Measurements from ENCODE around the gene PRDM13. TPM values are rescaled to one million over a fixed set of nuclear protein-coding genes. Genes with fewer than 3 reads are reported as not detected.

PRDM13 gene
- total and polyA plus RNA-seq, 10 of the 15 experiments (the other 5 are each of a cell fraction or from before 2014, with no cell fraction given) = 0.02 to 0.15 (median 0.03) TPM; not detected in 6

DNA sequence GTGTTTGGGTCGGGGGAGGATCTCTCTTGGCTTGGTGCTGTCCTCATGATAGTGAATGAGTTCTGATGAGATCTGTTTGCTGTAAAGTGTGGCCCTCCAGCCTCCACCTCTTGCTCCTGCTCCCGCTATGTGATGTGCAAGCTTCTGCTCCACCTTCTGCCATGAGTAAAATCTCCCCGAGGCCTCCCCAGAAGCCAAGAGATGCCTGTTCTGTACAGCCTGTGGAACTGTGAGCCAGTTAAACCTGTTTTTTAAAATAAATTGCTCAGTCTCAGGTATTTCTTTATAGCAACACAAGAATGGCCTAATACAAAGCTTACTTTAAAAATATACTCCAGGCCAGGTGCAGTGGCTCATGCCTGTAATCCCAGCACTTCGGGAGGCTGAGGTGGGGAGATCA is 26.9 kb upstream of the PRDM13 start:
- 32% methylated on average over 4 of the region's 4 CpGs for WGBS (ENCODE audit: insufficient coverage, insufficient replicate concordance, low lambda C conversion rate, missing lambda C conversion rate)
- no peaks in the 10 kb centered on the region for H4K20me1 ChIP-seq (ENCODE audit: control insufficient read depth, insufficient read depth)
- FAIRE-seq (no peak), ATAC-seq (no peak), DNase-seq (ENCODE audit: low read depth, low spot score) (no peak)
- H3K4me3 ChIP-seq = no peak overlapping the region
- no peak overlapping the region for H2AFZ ChIP-seq (ENCODE audit: control insufficient read depth, low read depth, low read length)
- in situ Hi-C loops (cut with MboI) (no loop called here), intact Hi-C loops (cut with micrococcal nuclease; ENCODE audit: unreplicated experiment) (no loop called here)
- SMC1A ChIA-PET (ENCODE audit: uncharacterized antibody, unreplicated experiment) = no interaction called here
- H3K79me2 ChIP-seq (ENCODE audit: control insufficient read depth, insufficient read depth, low read length) = no peaks in the 10 kb centered on the region
- no peak overlapping the region for H3K4me2 ChIP-seq (ENCODE audit: control insufficient read depth, insufficient read depth)
- BruUV-seq (replicated peaks) = no TSS peak
- H3K27me3 ChIP-seq (replicated peaks in 1 of 2; ENCODE audit: control insufficient read depth in 2 of 2, insufficient read depth in 2 of 2, low read length in 1 of 2) = no peaks in the 10 kb centered on the region; a peak in 1 of 4 replicates
- RAD21 ChIA-PET (ENCODE audit: unreplicated experiment) = no interaction called here
- H3K27ac ChIP-seq (ENCODE audit: control insufficient read depth, insufficient read depth) = no peak overlapping the region
- no peak overlapping the region for H3K9ac ChIP-seq (ENCODE audit: control insufficient read depth, insufficient read depth, low read length)
- POLR2A ChIA-PET = no interaction called here
- H3K36me3 ChIP-seq (ENCODE audit: control insufficient read depth in 2 of 2, insufficient read depth in 2 of 2, low read length in 1 of 2) = no peaks in the 10 kb centered on the region
- no peaks in the 10 kb centered on the region for H3K9me3 ChIP-seq (replicated peaks; ENCODE audit: control insufficient read depth, insufficient read depth, low read length)
- H3K4me1 ChIP-seq (ENCODE audit: control insufficient read depth, insufficient read depth, low read length) = no peaks in the 10 kb centered on the region
- CTCF ChIA-PET = no interaction called here
- no peak for TF ChIP-seq NRF1 (conservative IDR thresholded peaks at IDR 0.05; ENCODE audit: low read depth, low read length)
- TF ChIP-seq MYB (IDR thresholded peaks at IDR 0.05; ENCODE audit: borderline replicate concordance, low read depth, low read length) = no peak
- TF ChIP-seq FOS (IDR thresholded peaks at IDR 0.05; ENCODE audit: borderline replicate concordance, extremely low read depth, insufficient read length) = no peak
- TF ChIP-seq, protein P1, sequence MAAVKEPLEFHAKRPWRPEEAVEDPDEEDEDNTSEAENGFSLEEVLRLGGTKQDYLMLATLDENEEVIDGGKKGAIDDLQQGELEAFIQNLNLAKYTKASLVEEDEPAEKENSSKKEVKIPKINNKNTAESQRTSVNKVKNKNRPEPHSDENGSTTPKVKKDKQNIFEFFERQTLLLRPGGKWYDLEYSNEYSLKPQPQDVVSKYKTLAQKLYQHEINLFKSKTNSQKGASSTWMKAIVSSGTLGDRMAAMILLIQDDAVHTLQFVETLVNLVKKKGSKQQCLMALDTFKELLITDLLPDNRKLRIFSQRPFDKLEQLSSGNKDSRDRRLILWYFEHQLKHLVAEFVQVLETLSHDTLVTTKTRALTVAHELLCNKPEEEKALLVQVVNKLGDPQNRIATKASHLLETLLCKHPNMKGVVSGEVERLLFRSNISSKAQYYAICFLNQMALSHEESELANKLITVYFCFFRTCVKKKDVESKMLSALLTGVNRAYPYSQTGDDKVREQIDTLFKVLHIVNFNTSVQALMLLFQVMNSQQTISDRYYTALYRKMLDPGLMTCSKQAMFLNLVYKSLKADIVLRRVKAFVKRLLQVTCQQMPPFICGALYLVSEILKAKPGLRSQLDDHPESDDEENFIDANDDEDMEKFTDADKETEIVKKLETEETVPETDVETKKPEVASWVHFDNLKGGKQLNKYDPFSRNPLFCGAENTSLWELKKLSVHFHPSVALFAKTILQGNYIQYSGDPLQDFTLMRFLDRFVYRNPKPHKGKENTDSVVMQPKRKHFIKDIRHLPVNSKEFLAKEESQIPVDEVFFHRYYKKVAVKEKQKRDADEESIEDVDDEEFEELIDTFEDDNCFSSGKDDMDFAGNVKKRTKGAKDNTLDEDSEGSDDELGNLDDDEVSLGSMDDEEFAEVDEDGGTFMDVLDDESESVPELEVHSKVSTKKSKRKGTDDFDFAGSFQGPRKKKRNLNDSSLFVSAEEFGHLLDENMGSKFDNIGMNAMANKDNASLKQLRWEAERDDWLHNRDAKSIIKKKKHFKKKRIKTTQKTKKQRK (IDR thresholded peaks at IDR 0.05; ENCODE audit: low read depth, low read length) = no peak
- no peak for TF ChIP-seq TCF3 (IDR thresholded peaks at IDR 0.05; ENCODE audit: borderline replicate concordance, insufficient read depth, low read depth, low read length)
- TF ChIP-seq RBBP5 (conservative IDR thresholded peaks at IDR 0.05) = no peak
- TF ChIP-seq, protein P2, sequence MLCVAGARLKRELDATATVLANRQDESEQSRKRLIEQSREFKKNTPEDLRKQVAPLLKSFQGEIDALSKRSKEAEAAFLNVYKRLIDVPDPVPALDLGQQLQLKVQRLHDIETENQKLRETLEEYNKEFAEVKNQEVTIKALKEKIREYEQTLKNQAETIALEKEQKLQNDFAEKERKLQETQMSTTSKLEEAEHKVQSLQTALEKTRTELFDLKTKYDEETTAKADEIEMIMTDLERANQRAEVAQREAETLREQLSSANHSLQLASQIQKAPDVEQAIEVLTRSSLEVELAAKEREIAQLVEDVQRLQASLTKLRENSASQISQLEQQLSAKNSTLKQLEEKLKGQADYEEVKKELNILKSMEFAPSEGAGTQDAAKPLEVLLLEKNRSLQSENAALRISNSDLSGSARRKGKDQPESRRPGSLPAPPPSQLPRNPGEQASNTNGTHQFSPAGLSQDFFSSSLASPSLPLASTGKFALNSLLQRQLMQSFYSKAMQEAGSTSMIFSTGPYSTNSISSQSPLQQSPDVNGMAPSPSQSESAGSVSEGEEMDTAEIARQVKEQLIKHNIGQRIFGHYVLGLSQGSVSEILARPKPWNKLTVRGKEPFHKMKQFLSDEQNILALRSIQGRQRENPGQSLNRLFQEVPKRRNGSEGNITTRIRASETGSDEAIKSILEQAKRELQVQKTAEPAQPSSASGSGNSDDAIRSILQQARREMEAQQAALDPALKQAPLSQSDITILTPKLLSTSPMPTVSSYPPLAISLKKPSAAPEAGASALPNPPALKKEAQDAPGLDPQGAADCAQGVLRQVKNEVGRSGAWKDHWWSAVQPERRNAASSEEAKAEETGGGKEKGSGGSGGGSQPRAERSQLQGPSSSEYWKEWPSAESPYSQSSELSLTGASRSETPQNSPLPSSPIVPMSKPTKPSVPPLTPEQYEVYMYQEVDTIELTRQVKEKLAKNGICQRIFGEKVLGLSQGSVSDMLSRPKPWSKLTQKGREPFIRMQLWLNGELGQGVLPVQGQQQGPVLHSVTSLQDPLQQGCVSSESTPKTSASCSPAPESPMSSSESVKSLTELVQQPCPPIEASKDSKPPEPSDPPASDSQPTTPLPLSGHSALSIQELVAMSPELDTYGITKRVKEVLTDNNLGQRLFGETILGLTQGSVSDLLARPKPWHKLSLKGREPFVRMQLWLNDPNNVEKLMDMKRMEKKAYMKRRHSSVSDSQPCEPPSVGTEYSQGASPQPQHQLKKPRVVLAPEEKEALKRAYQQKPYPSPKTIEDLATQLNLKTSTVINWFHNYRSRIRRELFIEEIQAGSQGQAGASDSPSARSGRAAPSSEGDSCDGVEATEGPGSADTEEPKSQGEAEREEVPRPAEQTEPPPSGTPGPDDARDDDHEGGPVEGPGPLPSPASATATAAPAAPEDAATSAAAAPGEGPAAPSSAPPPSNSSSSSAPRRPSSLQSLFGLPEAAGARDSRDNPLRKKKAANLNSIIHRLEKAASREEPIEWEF (IDR thresholded peaks at IDR 0.05; ENCODE audit: insufficient replicate concordance, low read depth, low read length) = no peak
- TF ChIP-seq HDAC2 (IDR thresholded peaks at IDR 0.05) = no peak
- no peak for TF ChIP-seq ZNF384 (IDR thresholded peaks at IDR 0.05; ENCODE audit: borderline replicate concordance, low read depth, low read length)
- no peak for TF ChIP-seq NFYA (IDR thresholded peaks at IDR 0.05; ENCODE audit: borderline replicate concordance, low read depth, low read length)
- TF ChIP-seq, protein P3, sequence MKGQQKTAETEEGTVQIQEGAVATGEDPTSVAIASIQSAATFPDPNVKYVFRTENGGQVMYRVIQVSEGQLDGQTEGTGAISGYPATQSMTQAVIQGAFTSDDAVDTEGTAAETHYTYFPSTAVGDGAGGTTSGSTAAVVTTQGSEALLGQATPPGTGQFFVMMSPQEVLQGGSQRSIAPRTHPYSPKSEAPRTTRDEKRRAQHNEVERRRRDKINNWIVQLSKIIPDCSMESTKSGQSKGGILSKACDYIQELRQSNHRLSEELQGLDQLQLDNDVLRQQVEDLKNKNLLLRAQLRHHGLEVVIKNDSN (IDR thresholded peaks at IDR 0.05; ENCODE audit: borderline replicate concordance, extremely low read length, insufficient read depth, low read depth, low read length) = no peak
- no peak for TF ChIP-seq NFXL1 (IDR thresholded peaks at IDR 0.05; ENCODE audit: borderline replicate concordance)

Data from GM12878 (cell line).